Mesenchymal stem cell (in vitro differentiated cells and primary cell): ENCODE results near the gene SURF4.
A peak's percentile ranks its signal among the peaks of the same experiment; 100 is the strongest.

ENCODE experiments used
- DNase-seq: peaks from one replicate; pipeline ENCODE4 v3.0.0-alpha.2; 2013
- H2AFZ ChIP-seq: one replicate; pipeline ENCODE4 v1.6.1; 2013; ENCODE audit warnings: low read depth, mild to moderate bottlenecking, control low read depth, inconsistent platforms, low read length, moderate library complexity
- H2AK5ac ChIP-seq: 2 replicates; pipeline ENCODE4 v1.6.1; 2013; ENCODE audit warnings: low read length, moderate library complexity, mild to moderate bottlenecking, inconsistent platforms; ENCODE audit not compliant: severe bottlenecking
- H2BK120ac ChIP-seq: one replicate; pipeline ENCODE4 v1.6.1; 2013; ENCODE audit warnings: low read depth, mild to moderate bottlenecking, inconsistent platforms, low read length, moderate library complexity
- H2BK12ac ChIP-seq, 2 experiments: one replicate each; pipeline ENCODE4 v1.6.1; 2013; ENCODE audit warnings: inconsistent platforms in 2 of 2, low read length in 2 of 2, mild to moderate bottlenecking in 2 of 2, moderate library complexity in 2 of 2, control low read depth in 1 of 2
- H2BK15ac ChIP-seq: one replicate; pipeline ENCODE4 v1.6.1; 2013; ENCODE audit warnings: mild to moderate bottlenecking, low read depth, inconsistent platforms; ENCODE audit not compliant: poor library complexity, severe bottlenecking
- H2BK5ac ChIP-seq: 2 replicates; pipeline ENCODE4 v1.6.1; 2013; ENCODE audit warnings: low read depth, mild to moderate bottlenecking, low read length, control low read depth, inconsistent platforms; ENCODE audit not compliant: poor library complexity, severe bottlenecking
- H3K14ac ChIP-seq, 2 experiments: one replicate each; pipeline ENCODE4 v1.6.1; 2013; ENCODE audit warnings: inconsistent platforms in 2 of 2, low read length in 2 of 2, control low read depth in 1 of 2, mild to moderate bottlenecking in 1 of 2, moderate library complexity in 1 of 2
- H3K18ac ChIP-seq, 2 experiments: one replicate each; pipeline ENCODE4 v1.6.1; 2013; ENCODE audit warnings: inconsistent platforms in 2 of 2, low read length in 2 of 2, control low read depth in 1 of 2, low read depth in 1 of 2, mild to moderate bottlenecking in 1 of 2
- H3K23ac ChIP-seq, 2 experiments: one replicate each; pipeline ENCODE4 v1.6.1; 2013; ENCODE audit warnings: inconsistent platforms in 2 of 2, low read length in 2 of 2, mild to moderate bottlenecking in 2 of 2, moderate library complexity in 2 of 2, control low read depth in 1 of 2
- H3K27ac ChIP-seq: 2 replicates; pipeline ENCODE4 v1.5.1; 2013; ENCODE audit warnings: mild to moderate bottlenecking, moderate library complexity, low read length, control low read depth, inconsistent platforms; ENCODE audit not compliant: poor library complexity, severe bottlenecking
- H3K27me3 ChIP-seq, 2 experiments: 2 replicates each; pipeline versions ENCODE4 v1.6.1 to v1.7.0; 2013; ENCODE audit warnings: low read length in 2 of 2, mild to moderate bottlenecking in 2 of 2, moderate library complexity in 2 of 2, control low read depth in 1 of 2, inconsistent platforms in 1 of 2; ENCODE audit not compliant: control insufficient read depth in 1 of 2, insufficient read depth in 1 of 2
- H3K36me3 ChIP-seq, 2 experiments: 2 replicates each; pipeline versions ENCODE4 v1.6.1 to v1.7.0; 2013; ENCODE audit warnings: low read length in 2 of 2, control low read depth in 1 of 2, inconsistent platforms in 1 of 2, low read depth in 1 of 2, mild to moderate bottlenecking in 1 of 2; ENCODE audit not compliant: insufficient read depth in 2 of 2, control insufficient read depth in 1 of 2
- H3K4ac ChIP-seq, 2 experiments: one replicate each; pipeline ENCODE4 v1.6.1; 2013; ENCODE audit warnings: inconsistent platforms in 2 of 2, low read length in 2 of 2, mild to moderate bottlenecking in 2 of 2, moderate library complexity in 2 of 2, control low read depth in 1 of 2, low read depth in 1 of 2
- H3K4me1 ChIP-seq: 2 replicates; pipeline ENCODE4 v1.6.1; 2013; ENCODE audit warnings: low read depth, low read length, control low read depth; ENCODE audit not compliant: control insufficient read depth, insufficient read depth
- H3K4me2 ChIP-seq: 2 replicates; pipeline ENCODE4 v1.6.1; 2013; ENCODE audit warnings: low read length, mild to moderate bottlenecking, inconsistent platforms; ENCODE audit not compliant: poor library complexity, severe bottlenecking
- H3K4me3 ChIP-seq, 2 experiments: 2 replicates each; pipeline versions ENCODE4 v1.5.1 to v1.7.0; 2013; ENCODE audit warnings: low read length in 2 of 2, mild to moderate bottlenecking in 2 of 2, control low read depth in 1 of 2, low read depth in 1 of 2; ENCODE audit not compliant: insufficient read depth in 1 of 2
- H3K79me1 ChIP-seq: replicated peaks from 2 replicates; pipeline ENCODE4 v1.6.1; 2013; ENCODE audit warnings: mild to moderate bottlenecking, control low read depth, low read length, inconsistent platforms; ENCODE audit not compliant: poor library complexity, severe bottlenecking
- H3K9ac ChIP-seq: 2 replicates; pipeline ENCODE4 v1.7.0; 2013; ENCODE audit warnings: mild to moderate bottlenecking, low read length, moderate library complexity
- H3K9me3 ChIP-seq: 2 replicates; pipeline ENCODE4 v1.7.0; 2013; ENCODE audit warnings: mild to moderate bottlenecking, low read length; ENCODE audit not compliant: control insufficient read depth
- H4K8ac ChIP-seq: one replicate; pipeline ENCODE4 v1.6.1; 2013; ENCODE audit warnings: inconsistent platforms, mild to moderate bottlenecking, low read length, moderate library complexity
- H4K91ac ChIP-seq: one replicate; pipeline ENCODE4 v1.6.1; 2013; ENCODE audit warnings: mild to moderate bottlenecking, low read length, inconsistent platforms
- WGBS: methylation state at CpG from one replicate; pipeline ENCODE4 v1.1.7; 2013; ENCODE audit warnings: mixed read lengths; 5-methylcytosine and 5-hydroxymethylcytosine counted together

Gene SURF4

DNA sequence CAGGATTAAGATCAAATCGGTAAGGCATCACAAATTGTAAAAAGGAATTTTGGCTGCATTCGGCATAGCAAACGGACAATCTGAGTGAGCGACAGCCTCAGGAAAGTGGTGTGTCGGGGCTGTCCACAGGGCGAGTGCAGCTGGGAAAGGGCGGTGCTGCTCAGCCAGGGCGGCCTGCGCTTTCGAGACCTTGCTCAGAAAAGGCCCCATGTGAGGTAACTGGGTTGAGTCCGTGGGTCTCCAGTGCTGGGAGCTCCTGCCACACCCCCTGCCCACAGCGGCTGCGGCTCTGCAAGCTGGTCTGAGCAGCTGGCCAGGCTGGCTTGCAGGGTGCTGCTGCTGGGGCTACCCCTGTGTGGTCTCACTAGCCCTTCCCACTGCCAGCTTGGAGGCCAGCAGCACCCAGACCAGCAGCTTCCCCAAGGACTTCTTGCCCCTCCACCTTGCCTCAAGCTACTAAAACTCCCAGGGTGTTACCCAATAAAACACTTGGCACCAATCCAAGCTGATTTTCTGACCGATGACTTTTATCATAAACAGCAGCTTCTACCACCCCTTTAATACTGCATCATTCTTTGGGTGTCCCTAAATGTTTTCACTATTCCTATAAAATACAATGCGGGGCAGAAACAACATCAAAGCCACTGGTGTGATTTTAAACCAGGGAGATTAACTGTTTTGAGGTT lies 13.4 kb downstream of the SURF4 start:
- Histone ChIP-seq H2AK5ac (no peak overlapping the region), H2BK12ac (no peak overlapping the region), H3K4me3 (no peak overlapping the region), H3K18ac (no peak overlapping the region), H3K9ac (no peak overlapping the region), H3K14ac (no peak overlapping the region), H2BK5ac (no peak overlapping the region), H3K27ac (no peak overlapping the region), H3K23ac (no peak overlapping the region), H2BK120ac (no peak overlapping the region), H3K79me1 (peaks cover 40% of the 10 kb centered on the region), H2AFZ (no peak overlapping the region), H4K91ac (no peak overlapping the region), H3K27me3 (no peaks in the 10 kb centered on the region), H3K4me2 (no peak overlapping the region), H2BK15ac (no peak overlapping the region), H4K8ac (no peak overlapping the region), H3K36me3 (peaks cover 83 to 87% of the 10 kb centered on the region in 2 experiments), H3K9me3 (no peaks in the 10 kb centered on the region), H3K4ac (no peak overlapping the region), H3K4me1 (peaks cover 30% of the 10 kb centered on the region)
- no peak for DNase-seq
- WGBS: 95% methylated on average over 15 of the region's 15 CpGs

- Histone ChIP-seq H3K9ac (no peak overlapping the region), H3K23ac (no peak overlapping the region), H3K36me3 (peaks cover 74 to 80% of the 10 kb centered on the region in 2 experiments), H2BK5ac (no peak overlapping the region), H2AFZ (no peak overlapping the region), H2BK15ac (no peak overlapping the region), H3K18ac (no peak overlapping the region), H3K27ac (no peak overlapping the region), H3K4me2 (no peak overlapping the region), H3K9me3 (no peaks in the 10 kb centered on the region), H3K4me3 (no peak overlapping the region), H3K14ac (no peak overlapping the region), H2AK5ac (no peak overlapping the region), H2BK120ac (no peak overlapping the region), H2BK12ac (no peak overlapping the region), H4K8ac (no peak overlapping the region), H3K4me1 (peaks cover 29% of the 10 kb centered on the region), H3K4ac (no peak overlapping the region), H3K27me3 (no peaks in the 10 kb centered on the region), H3K79me1 (peaks cover 47% of the 10 kb centered on the region), H4K91ac (no peak overlapping the region)
- 96% methylated on average over 13 of the region's 13 CpGs for WGBS
- DNase-seq: no peak
These were observed 14.3 kb downstream of the SURF4 start for GRCh38 chr9:133361507-133362092.

- H3K4me2 ChIP-seq: no peak overlapping the region
- H3K9me3 ChIP-seq: no peaks in the 10 kb centered on the region
- no peak overlapping the region for H2BK12ac ChIP-seq
- H2AFZ ChIP-seq: no peak overlapping the region
- no peak overlapping the region for H4K91ac ChIP-seq
- no peak overlapping the region for H3K4me3 ChIP-seq
- no peak overlapping the region for H3K27ac ChIP-seq
- no peaks in the 10 kb centered on the region for H3K27me3 ChIP-seq
- H2BK5ac ChIP-seq: no peak overlapping the region
- H3K4me1 ChIP-seq: peaks cover 29% of the 10 kb centered on the region
- no peak overlapping the region for H2BK120ac ChIP-seq
- H3K4ac ChIP-seq: no peak overlapping the region
- no peak for DNase-seq
- peak overlapping the region; percentile 6 for H2BK15ac ChIP-seq
- H3K36me3 ChIP-seq: peaks cover 65 to 75% of the 10 kb centered on the region in 2 experiments
- 87% methylated on average over 21 of the region's 21 CpGs for WGBS
- no peak overlapping the region for H2AK5ac ChIP-seq
- H3K79me1 ChIP-seq: peaks cover 47% of the 10 kb centered on the region
- peak overlapping the region in 1 of 2 experiments; percentile 18 for H3K18ac ChIP-seq
- no peak overlapping the region for H3K14ac ChIP-seq
- H3K23ac ChIP-seq: peak overlapping the region in 1 of 2 experiments; percentile 23
- H4K8ac ChIP-seq: no peak overlapping the region
- H3K9ac ChIP-seq: no peak overlapping the region
These were observed 15.2 kb downstream of the SURF4 start for GRCh38 chr9:133360400-133361393.
